GM04503 (cell line): ENCODE data around the gene ABI1.
"Not testable (repeated sequence)": the region's sequence is repeated elsewhere in the genome, so short reads cannot be mapped to it uniquely, and the experiment has no call there.

Experiments used
- DNase-seq: peaks from one replicate; pipeline ENCODE4 v3.0.0-alpha.2; 2012; ENCODE audit warnings: low read depth

The ABI1 gene

DNA sequence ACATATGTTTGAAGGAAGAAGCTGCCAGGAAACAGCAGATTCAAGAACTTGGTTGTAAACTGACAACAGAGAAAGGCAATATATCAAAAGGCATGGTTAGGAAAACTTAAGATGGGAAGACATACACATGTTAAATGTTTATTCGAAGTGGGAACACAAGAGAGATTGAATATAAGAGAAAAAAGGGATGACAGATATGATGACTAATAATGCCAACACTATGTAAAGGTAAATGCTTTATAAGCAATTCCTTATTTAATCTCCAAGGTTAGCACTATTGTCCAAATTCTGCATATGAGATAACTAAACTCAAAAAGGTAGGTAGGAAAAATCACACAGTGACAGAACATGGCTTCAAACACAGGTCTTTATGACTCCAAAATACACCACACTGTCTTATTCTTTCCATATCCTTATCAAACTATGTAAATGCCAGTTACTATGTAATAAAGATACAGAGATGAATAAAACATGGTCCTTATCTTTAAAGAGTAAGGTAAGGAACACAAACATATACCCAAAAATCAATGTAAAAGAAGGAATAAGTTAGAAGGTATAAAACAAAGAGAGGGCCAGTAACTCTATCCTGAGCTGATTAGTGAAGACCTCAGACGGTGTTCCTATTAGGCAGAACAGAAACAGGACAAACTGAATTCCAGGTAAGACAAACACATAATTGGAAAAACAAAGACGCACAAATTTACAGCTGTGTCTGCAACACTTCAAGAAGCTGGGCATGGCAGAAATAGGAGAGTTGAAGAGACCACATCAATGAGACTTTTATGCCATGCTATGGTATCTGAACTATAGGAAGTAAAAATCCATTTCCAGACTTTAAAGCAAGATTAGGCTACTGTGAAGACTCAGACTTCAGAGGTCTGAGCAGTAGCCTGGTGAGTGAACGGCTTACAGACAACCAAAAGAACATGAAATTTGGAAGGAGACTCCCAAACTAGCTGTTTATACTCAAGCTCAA is 56.1 kb downstream of the ABI1 start:
- DNase-seq: no peak

DNA sequence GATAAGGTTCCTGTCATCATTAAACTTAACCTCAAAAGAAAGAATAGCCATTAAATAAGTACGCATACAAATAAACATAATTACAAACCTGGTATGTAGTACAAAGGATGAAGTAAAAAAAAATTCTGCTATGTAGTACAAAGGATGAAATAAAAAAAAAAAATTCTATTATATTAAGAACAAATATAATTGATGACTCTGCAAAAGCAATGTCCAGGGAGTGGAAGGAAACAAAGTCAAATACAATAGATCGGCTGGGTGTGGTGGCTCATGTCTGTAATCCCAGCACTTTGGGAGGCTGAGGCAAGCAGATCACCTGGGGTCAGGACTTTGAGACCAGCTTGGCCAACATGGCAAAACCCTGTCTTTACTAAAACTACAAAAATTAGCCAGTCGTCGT is 56.9 kb downstream of the ABI1 start:
- no peak for DNase-seq

DNA sequence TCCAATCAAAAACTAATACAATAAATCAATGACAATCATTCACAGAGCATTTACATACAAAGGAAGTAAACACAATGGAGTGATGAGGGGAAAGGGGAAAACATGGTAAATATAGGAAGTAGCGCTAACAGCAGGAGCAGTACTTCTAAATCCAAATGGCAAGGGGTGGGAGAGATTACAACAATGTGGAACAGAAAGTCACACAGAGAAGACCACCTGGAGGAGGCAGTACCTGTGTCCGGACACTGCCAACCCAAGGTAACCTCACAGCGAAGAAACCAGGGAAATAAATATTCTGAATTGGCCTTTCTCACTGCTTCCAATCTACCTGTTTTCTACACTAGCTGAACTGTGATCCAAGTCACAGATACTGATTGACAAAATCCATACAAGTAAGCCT is 58.2 kb downstream of the ABI1 start:
- DNase-seq: no peak

- no peak for DNase-seq
These were observed 58.9 kb downstream of the ABI1 start for GRCh38 chr10:26801831-26802230.

- DNase-seq: no peak
These were observed 59.5 kb downstream of the ABI1 start for GRCh38 chr10:26801274-26801673.

DNA sequence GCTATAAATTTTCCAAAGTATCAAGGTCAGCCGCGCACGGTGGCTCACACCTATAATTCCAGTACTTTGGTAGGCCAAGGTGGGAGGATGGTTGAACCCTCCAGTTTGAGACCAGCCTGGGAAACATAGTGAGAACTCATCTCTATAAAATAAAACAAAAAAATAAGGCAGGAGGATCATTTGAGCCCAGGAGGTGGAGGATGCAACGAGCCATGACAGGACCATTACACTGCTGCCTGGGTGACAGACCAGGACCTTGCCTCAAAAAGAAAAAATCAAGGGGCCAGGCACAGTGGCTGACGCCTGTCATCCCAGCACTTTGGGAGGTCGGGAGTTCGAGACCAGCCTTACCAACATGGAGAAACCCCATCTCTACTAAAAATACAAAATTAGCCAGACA is 60.3 kb downstream of the ABI1 start:
- no peak for DNase-seq

DNA sequence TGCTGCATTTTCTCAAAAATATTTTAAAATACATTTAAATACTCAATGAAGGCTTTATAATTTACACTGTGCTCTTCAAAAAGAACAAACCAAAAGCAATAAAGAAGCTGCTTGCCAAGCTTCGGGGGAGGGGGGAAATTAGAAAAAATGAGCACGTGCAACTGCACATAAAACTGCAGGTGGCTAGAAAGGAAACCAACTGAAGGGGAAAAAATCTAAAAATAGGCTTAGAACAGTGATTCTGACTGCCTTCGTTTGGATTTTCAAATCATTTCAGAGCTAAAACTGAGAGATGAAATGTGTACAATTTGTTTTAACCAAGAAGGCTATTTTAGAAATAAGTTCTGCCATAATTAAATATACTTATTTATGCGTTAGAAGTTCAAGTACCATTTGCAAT is 61.4 kb downstream of the ABI1 start:
- no peak for DNase-seq

DNA sequence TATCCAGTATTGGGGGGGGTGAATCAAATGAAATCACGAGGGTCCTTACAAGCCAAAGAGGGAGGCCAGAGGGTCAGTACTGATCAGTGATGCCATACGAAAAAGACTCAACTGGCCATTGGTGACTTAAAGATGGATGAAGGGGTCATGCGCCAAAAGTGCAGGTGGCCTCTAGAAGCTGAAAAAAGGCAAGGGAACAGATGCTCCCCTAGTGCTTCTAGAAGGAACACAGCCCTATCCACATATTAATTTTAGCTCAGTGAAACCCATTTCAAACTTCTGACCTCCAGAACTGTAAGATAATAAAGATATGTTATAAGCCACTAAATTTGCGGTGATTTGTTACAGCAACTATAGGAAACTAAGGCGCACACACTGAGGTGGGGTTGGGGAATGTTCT is 62.5 kb downstream of the ABI1 start:
- DNase-seq: no peak

- DNase-seq: no peak
These were observed 63.4 kb downstream of the ABI1 start for GRCh38 chr10:26797340-26797739.

- DNase-seq: no peak
These were observed 67.8 kb downstream of the ABI1 start for GRCh38 chr10:26792758-26793495.

GRCh38 chr10:26790221-26790995 is 70.3 kb downstream of the ABI1 start:
- no peak for DNase-seq

DNA sequence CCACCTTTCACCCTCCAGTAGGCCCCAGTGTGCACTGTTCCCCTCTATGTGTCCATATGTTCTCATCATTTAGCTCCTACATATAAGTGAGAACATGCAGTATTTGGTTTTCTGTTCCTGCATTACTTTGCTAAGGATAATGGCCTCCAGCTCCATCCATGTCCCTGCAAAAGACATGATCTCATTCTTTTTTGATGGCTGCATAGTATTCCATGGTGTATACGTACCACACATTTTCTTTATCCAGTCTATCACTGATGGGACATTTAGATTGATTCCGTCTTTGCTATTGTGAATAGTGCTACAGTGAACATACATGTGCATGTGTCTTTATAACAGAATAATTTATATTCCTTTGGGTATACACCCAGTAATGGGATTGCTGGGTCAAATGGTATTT is 71.0 kb downstream of the ABI1 start:
- DNase-seq: not testable (repeated sequence)

- DNase-seq: no peak
These were observed 73.4 kb downstream of the ABI1 start for GRCh38 chr10:26787362-26787761.

DNA sequence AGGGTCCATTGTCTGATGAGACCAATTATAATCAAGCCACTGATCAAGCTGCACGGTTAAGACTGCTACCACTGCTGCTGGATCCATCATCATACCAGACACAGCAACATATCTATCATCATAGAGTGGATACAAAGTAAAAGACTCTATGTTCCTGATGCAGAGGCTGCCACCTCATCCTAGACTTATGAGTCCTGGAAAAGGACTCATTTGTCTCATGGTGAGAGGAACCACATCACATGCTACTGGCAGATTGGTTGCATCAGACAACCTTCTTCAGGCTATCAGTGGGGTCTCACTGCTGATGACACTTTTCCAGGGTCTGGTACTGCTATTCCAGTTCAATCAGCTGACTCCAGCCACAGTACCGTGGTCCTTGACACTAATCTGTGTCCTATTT is 79.0 kb downstream of the ABI1 start:
- no peak for DNase-seq

DNA sequence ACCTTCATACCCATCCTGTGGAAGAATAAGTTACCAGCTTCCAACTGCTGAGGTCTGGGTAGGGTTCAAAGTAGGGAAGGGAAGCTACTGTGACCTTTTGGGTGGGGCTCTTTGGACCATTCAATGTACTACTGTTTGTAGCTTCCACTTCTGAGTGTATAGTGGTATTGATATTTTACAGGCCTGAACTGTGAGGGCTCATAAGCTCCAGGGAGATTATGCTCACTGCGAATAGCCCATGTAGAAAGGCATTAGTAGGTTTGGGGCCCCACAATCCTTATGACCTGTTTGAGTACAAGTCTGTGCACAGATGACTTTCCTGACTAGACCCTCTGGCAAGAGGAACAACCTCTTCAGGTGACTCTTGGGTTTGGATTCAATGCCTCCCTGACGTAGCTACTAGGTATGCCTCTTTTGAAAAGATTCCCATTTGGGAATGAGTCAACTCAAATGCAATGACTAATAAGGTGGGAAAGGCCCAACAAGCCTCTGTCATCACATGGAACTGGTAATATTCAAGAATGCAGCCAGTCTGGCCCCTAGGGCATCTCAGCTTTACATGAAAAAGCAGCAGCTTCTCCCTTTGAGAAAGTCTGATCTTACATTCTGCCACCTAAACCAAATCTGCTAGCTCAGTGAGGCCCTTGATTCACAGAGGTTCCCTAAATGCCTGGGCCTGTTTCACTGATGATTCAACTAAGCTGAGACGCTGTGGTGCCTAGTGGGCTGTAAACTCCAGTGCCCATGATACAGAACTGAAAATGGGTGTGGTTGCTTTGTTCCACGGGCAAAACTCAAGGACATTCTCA is 79.8 kb downstream of the ABI1 start:
- DNase-seq: peak; percentile 72

DNA sequence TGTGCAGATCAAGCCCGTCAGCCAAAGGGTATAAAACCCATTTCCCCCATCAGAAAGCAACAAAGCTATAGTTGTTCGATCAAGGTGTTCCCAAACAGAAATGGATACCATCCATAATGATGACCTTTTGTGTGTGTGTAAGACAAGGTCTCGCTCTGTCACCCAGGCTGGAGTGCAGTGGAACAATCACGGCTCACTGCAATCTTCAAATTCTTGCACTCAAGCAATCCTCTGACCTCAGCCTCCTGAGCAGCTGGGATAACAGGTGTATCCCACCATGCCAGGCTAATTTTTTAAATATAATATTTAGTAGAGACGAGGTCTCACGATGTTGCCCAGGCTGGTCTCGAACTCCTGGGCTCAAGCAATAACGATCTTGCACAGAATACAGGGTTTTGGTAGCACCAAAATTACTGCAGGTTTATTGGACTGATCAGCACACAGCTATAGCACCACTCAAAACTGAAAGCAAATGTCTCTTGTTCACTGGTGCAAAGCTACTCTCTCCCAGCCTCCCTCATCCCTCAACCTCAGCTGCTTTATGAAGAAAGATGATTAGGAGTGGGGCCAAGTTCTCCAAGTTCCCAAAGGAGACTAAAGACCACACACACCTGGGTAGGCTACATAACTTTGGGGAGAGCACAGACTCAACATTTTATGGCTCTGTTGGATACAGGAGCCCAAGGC is 80.5 kb downstream of the ABI1 start:
- DNase-seq: no peak

DNA sequence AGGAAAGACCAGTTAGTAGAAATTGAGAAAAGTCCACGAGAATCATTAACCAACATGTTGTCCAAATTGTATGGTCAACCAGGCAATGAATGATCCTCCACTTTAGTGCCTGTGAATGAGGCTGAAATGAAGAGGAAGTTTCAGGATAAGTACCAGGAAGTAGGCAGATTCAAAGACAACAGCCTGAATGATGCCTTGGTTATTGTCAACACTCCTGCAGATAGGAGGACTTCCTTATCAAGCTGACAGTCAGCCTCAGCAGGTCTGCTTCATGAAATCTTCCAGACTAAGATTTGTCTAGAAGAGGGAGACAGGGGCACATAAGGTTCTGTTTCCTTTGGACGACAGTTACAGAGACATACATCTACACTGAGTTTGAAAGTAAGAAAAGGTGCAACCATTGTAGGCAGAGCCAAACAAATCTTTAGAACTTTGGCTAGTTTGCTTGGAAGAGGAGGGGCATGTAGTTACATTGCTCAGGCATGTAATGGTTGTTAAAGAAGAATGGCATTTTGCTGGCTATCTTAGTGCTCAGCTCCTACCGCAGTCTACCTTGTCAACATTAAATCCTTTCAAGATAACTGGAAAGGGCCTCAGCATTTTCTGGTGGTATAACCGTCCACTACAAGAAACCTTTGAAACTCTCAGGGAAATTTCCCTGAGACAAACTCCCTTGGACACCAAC is 81.4 kb downstream of the ABI1 start:
- no peak for DNase-seq

GRCh38 chr10:26777686-26778085 is 83.1 kb downstream of the ABI1 start:
- DNase-seq: no peak

- DNase-seq: no peak
These were observed 84.5 kb downstream of the ABI1 start for GRCh38 chr10:26776258-26776657.

- DNase-seq: no peak
These were observed 87.1 kb downstream of the ABI1 start for GRCh38 chr10:26773633-26774032.
